Measurements from ENCODE around the gene SUMO1. TPM values are rescaled to one million over a fixed set of nuclear protein-coding genes. Genes with fewer than 3 reads are reported as not detected.
A peak's percentile ranks its signal among the peaks of the same experiment; 100 is the strongest.

Gene SUMO1
- total and polyA plus RNA-seq, 10 of the 15 experiments (the other 5 are each of a cell fraction or from before 2014, with no cell fraction given) = 105 to 458 (median 199) TPM

- Histone ChIP-seq H2AFZ (ENCODE audit: control insufficient read depth, low read depth, low read length) (peak overlapping the region; percentile 15), H4K20me1 (ENCODE audit: control insufficient read depth, insufficient read depth) (no peaks in the 10 kb centered on the region), H3K4me1 (ENCODE audit: control insufficient read depth, insufficient read depth, low read length) (no peaks in the 10 kb centered on the region), H3K27me3 (replicated peaks in 1 of 2; ENCODE audit: control insufficient read depth in 2 of 2, insufficient read depth in 2 of 2, low read length in 1 of 2) (no peaks in the 10 kb centered on the region; a peak in 1 of 4 replicates), H3K9ac (ENCODE audit: control insufficient read depth, insufficient read depth, low read length) (no peak overlapping the region), H3K4me3 (no peak overlapping the region), H3K4me2 (ENCODE audit: control insufficient read depth, insufficient read depth) (no peak overlapping the region), H3K36me3 (ENCODE audit: control insufficient read depth in 2 of 2, insufficient read depth in 2 of 2, low read length in 1 of 2) (no peaks in the 10 kb centered on the region), H3K27ac (ENCODE audit: control insufficient read depth, insufficient read depth) (no peak overlapping the region), H3K9me3 (replicated peaks; ENCODE audit: control insufficient read depth, insufficient read depth, low read length) (no peaks in the 10 kb centered on the region), H3K79me2 (ENCODE audit: control insufficient read depth, insufficient read depth, low read length) (no peaks in the 10 kb centered on the region)
- ChIA-PET RAD21 (ENCODE audit: unreplicated experiment) (no interaction called here), POLR2A (no interaction called here), SMC1A (ENCODE audit: uncharacterized antibody, unreplicated experiment) (no interaction called here), CTCF (interaction anchor here (0.7 kb wide), 1 partner anchor 18 kb away, joined by 3 read pairs; no protein-coding TSS in a partner anchor)
- no peak for TF ChIP-seq ASH2L (IDR thresholded peaks at IDR 0.05; ENCODE audit: borderline replicate concordance, low read depth)
- no peak for TF ChIP-seq TARDBP (IDR thresholded peaks at IDR 0.05; ENCODE audit: borderline replicate concordance)
- TF ChIP-seq GATAD2B (conservative IDR thresholded peaks at IDR 0.05; ENCODE audit: low read depth) = no peak
- no peak for TF ChIP-seq SIN3A (IDR thresholded peaks at IDR 0.05; ENCODE audit: low read depth, low read length)
- TF ChIP-seq RELA (IDR thresholded peaks at IDR 0.05; ENCODE audit: borderline replicate concordance, partially characterized antibody) = no peak
- no peak for TF ChIP-seq YBX1 (IDR thresholded peaks at IDR 0.05)
- FAIRE-seq (no peak), DNase-seq (ENCODE audit: low read depth, low spot score) (no peak), ATAC-seq (no peak)
- intact Hi-C loops (cut with micrococcal nuclease; ENCODE audit: unreplicated experiment) (no loop called here), in situ Hi-C loops (cut with MboI) (no loop called here)
- 10% methylated on average over 6 of the region's 6 CpGs for WGBS (ENCODE audit: insufficient coverage, insufficient replicate concordance, low lambda C conversion rate, missing lambda C conversion rate)
- BruUV-seq (replicated peaks) = no TSS peak
These were observed 41.7 kb downstream of the SUMO1 start for GRCh38 chr2:202196727-202197126.

GRCh38 chr2:202194418-202194817 lies 44.0 kb downstream of the SUMO1 start:
- no TSS peak for BruUV-seq (replicated peaks)
- Histone ChIP-seq H3K27ac (ENCODE audit: control insufficient read depth, insufficient read depth) (no peak overlapping the region), H3K9ac (ENCODE audit: control insufficient read depth, insufficient read depth, low read length) (no peak overlapping the region), H2AFZ (ENCODE audit: control insufficient read depth, low read depth, low read length) (no peak overlapping the region), H3K4me1 (ENCODE audit: control insufficient read depth, insufficient read depth, low read length) (no peaks in the 10 kb centered on the region), H3K36me3 (ENCODE audit: control insufficient read depth in 2 of 2, insufficient read depth in 2 of 2, low read length in 1 of 2) (no peaks in the 10 kb centered on the region), H3K27me3 (replicated peaks in 1 of 2; ENCODE audit: control insufficient read depth in 2 of 2, insufficient read depth in 2 of 2, low read length in 1 of 2) (no peaks in the 10 kb centered on the region; a peak in 1 of 4 replicates), H3K9me3 (replicated peaks; ENCODE audit: control insufficient read depth, insufficient read depth, low read length) (no peaks in the 10 kb centered on the region), H3K4me3 (no peak overlapping the region), H3K79me2 (ENCODE audit: control insufficient read depth, insufficient read depth, low read length) (no peaks in the 10 kb centered on the region), H3K4me2 (ENCODE audit: control insufficient read depth, insufficient read depth) (no peak overlapping the region), H4K20me1 (ENCODE audit: control insufficient read depth, insufficient read depth) (no peaks in the 10 kb centered on the region)
- no peak for DNase-seq (ENCODE audit: low read depth, low spot score)
- no peak for FAIRE-seq
- ChIA-PET SMC1A (ENCODE audit: uncharacterized antibody, unreplicated experiment) (no interaction called here), CTCF (no interaction called here), POLR2A (no interaction called here), RAD21 (ENCODE audit: unreplicated experiment) (no interaction called here)
- in situ Hi-C loops (cut with MboI) (no loop called here), intact Hi-C loops (cut with micrococcal nuclease; ENCODE audit: unreplicated experiment) (no loop called here)
- WGBS (ENCODE audit: insufficient coverage, insufficient replicate concordance, low lambda C conversion rate, missing lambda C conversion rate) = 83% methylated on average over 3 of the region's 3 CpGs
- no peak for ATAC-seq
- TF ChIP-seq ETV6 (conservative IDR thresholded peaks at IDR 0.05 in 1 of 2, IDR thresholded peaks at IDR 0.05 in 1 of 2; ENCODE audit: borderline replicate concordance in 1 of 2, low read depth in 1 of 2) (no peak), STAT1 (conservative IDR thresholded peaks at IDR 0.05) (no peak), RAD21 (IDR thresholded peaks at IDR 0.05; ENCODE audit: insufficient read depth, low read depth, low read length) (no peak), NKRF (conservative IDR thresholded peaks at IDR 0.05) (no peak), ASH2L (IDR thresholded peaks at IDR 0.05; ENCODE audit: borderline replicate concordance, low read depth) (no peak), PAX5 (IDR thresholded peaks at IDR 0.05; ENCODE audit: borderline replicate concordance, low read depth, low read length) (no peak), SPI1 (IDR thresholded peaks at IDR 0.05; ENCODE audit: borderline replicate concordance, insufficient read depth, low read depth, low read length) (no peak), SUZ12 (IDR thresholded peaks at IDR 0.05; ENCODE audit: unreplicated experiment) (no peak), TARDBP (IDR thresholded peaks at IDR 0.05; ENCODE audit: borderline replicate concordance) (no peak), HDGF (IDR thresholded peaks at IDR 0.05) (no peak), EP300 (IDR thresholded peaks at IDR 0.05; ENCODE audit: borderline replicate concordance in 1 of 2, control insufficient read depth in 1 of 2, low read depth in 2 of 2, low read length in 2 of 2) (no peak), BCL11A (IDR thresholded peaks at IDR 0.05; ENCODE audit: low read depth, low read length) (no peak)
